ENCODE measurements around the gene CRLF3. TPM values are rescaled to one million over a fixed set of nuclear protein-coding genes. Genes with fewer than 3 reads are reported as not detected.
"Not testable (repeated sequence)": the region's sequence is repeated elsewhere in the genome, so short reads cannot be mapped to it uniquely, and the experiment has no call there.

Gene CRLF3
- polyA plus RNA-seq, 6 donors from 2014 or later: 106 to 137 (median 112) TPM

GRCh38 chr17:30808785-30809286 lies 15.7 kb downstream of the CRLF3 start:
- no peaks in the 10 kb centered on the region for H3K9me3 Mint-ChIP-seq
- peak overlapping the region; percentile 60 to 91 (median 88) for H3K4me3 Mint-ChIP-seq
- DNase-seq (peak; percentile 78), ATAC-seq (ENCODE audit: low read depth in 2 of 2) (peak; percentile 99)
- no peaks in the 10 kb centered on the region for H3K27me3 Mint-ChIP-seq
- peaks cover 38 to 89% (median 60%) of the 10 kb centered on the region in 3 donors for H3K4me1 Mint-ChIP-seq
- H3K27ac Mint-ChIP-seq: peak overlapping the region; percentile 94 to 98 (median 96)
- H3K36me3 Mint-ChIP-seq: peaks cover 7 to 9% of the 10 kb centered on the region in 2 donors

GRCh38 chr17:30807896-30808295 lies 16.6 kb downstream of the CRLF3 start:
- Mint-ChIP-seq H3K4me1 (peaks cover 37 to 84% (median 55%) of the 10 kb centered on the region in 3 donors), H3K27ac (peak overlapping the region in 5 of 6 donors; percentile 7 to 97 (median 90)), H3K4me3 (peak overlapping the region in 7 of 8 donors; percentile 42 to 91 (median 88)), H3K36me3 (peaks cover 14 to 16% of the 10 kb centered on the region in 2 donors), H3K9me3 (no peaks in the 10 kb centered on the region), H3K27me3 (no peaks in the 10 kb centered on the region)
- ATAC-seq (ENCODE audit: low read depth in 2 of 2): no peak
- no peak for DNase-seq

- peak overlapping the region in 5 of 6 donors; percentile 79 to 96 (median 89) for H3K27ac Mint-ChIP-seq
- peaks cover 16 to 18% of the 10 kb centered on the region in 2 donors for H3K36me3 Mint-ChIP-seq
- peaks cover 32 to 69% (median 46%) of the 10 kb centered on the region in 3 donors for H3K4me1 Mint-ChIP-seq
- no peaks in the 10 kb centered on the region for H3K9me3 Mint-ChIP-seq
- ATAC-seq (ENCODE audit: low read depth in 2 of 2) (no peak), DNase-seq (no peak)
- H3K27me3 Mint-ChIP-seq: no peaks in the 10 kb centered on the region
- H3K4me3 Mint-ChIP-seq: peak overlapping the region in 2 of 8 donors; percentile 21 to 25
Measured at GRCh38 chr17:30805944-30806456, 18.5 kb downstream of the CRLF3 start.

- no peak for ATAC-seq (ENCODE audit: low read depth in 2 of 2)
- peak overlapping the region in 2 of 6 donors; percentile 12 to 76 for H3K27ac Mint-ChIP-seq
- H3K9me3 Mint-ChIP-seq: no peaks in the 10 kb centered on the region
- H3K27me3 Mint-ChIP-seq: no peaks in the 10 kb centered on the region
- H3K36me3 Mint-ChIP-seq: peaks cover 25 to 29% of the 10 kb centered on the region in 2 donors
- DNase-seq: no peak
- H3K4me3 Mint-ChIP-seq: no peak overlapping the region
- peaks cover 20 to 28% (median 22%) of the 10 kb centered on the region in 3 donors for H3K4me1 Mint-ChIP-seq
Measured at GRCh38 chr17:30801671-30802070, 22.8 kb downstream of the CRLF3 start.

- ATAC-seq (ENCODE audit: low read depth in 2 of 2) (no peak), DNase-seq (no peak)
- Mint-ChIP-seq H3K27me3 (no peaks in the 10 kb centered on the region), H3K9me3 (no peaks in the 10 kb centered on the region), H3K4me3 (no peak overlapping the region), H3K4me1 (peaks cover 0 to 8% (median 0%) of the 10 kb centered on the region in 3 donors), H3K36me3 (peaks cover 11 to 20% of the 10 kb centered on the region in 2 donors), H3K27ac (peak overlapping the region in 1 of 6 donors; percentile 34)
Measured at GRCh38 chr17:30796016-30796415, 28.5 kb downstream of the CRLF3 start.

- no peak overlapping the region for H3K4me3 Mint-ChIP-seq
- no peaks in the 10 kb centered on the region for H3K9me3 Mint-ChIP-seq
- H3K4me1 Mint-ChIP-seq: peaks cover 0 to 8% (median 0%) of the 10 kb centered on the region in 3 donors
- peak overlapping the region in 2 of 6 donors; percentile 50 to 80 for H3K27ac Mint-ChIP-seq
- no peak for DNase-seq
- ATAC-seq (ENCODE audit: low read depth in 2 of 2): no peak
- no peaks in the 10 kb centered on the region for H3K27me3 Mint-ChIP-seq
- H3K36me3 Mint-ChIP-seq: peaks cover 5 to 13% of the 10 kb centered on the region in 2 donors
Measured at GRCh38 chr17:30794372-30794771, 30.1 kb downstream of the CRLF3 start.

- Mint-ChIP-seq H3K4me1 (peaks cover 0 to 8% (median 0%) of the 10 kb centered on the region in 3 donors), H3K36me3 (peaks cover 11 to 13% of the 10 kb centered on the region in 2 donors), H3K27ac (peak overlapping the region in 3 of 6 donors; percentile 11 to 80 (median 38)), H3K9me3 (no peaks in the 10 kb centered on the region), H3K4me3 (no peak overlapping the region), H3K27me3 (no peaks in the 10 kb centered on the region)
- ATAC-seq (ENCODE audit: low read depth in 2 of 2) (no peak), DNase-seq (no peak)
Measured at GRCh38 chr17:30793282-30793977, 31.1 kb downstream of the CRLF3 start.

GRCh38 chr17:30790279-30790678 lies 34.2 kb downstream of the CRLF3 start:
- Mint-ChIP-seq H3K27ac (peak overlapping the region in 5 of 6 donors; percentile 7 to 94 (median 93)), H3K27me3 (no peaks in the 10 kb centered on the region), H3K36me3 (peaks cover 7 to 11% of the 10 kb centered on the region in 2 donors), H3K4me1 (peaks cover 0 to 4% (median 3%) of the 10 kb centered on the region in 3 donors), H3K4me3 (no peak overlapping the region), H3K9me3 (no peaks in the 10 kb centered on the region)
- DNase-seq (no peak), ATAC-seq (ENCODE audit: low read depth in 2 of 2) (no peak)

- Mint-ChIP-seq H3K27ac (peak overlapping the region in 3 of 6 donors; percentile 21 to 64 (median 26)), H3K36me3 (peaks cover 3 to 11% of the 10 kb centered on the region in 2 donors)
Measured at GRCh38 chr17:30788918-30789317, 35.6 kb downstream of the CRLF3 start.

GRCh38 chr17:30782206-30782605 lies 42.3 kb downstream of the CRLF3 start:
- Mint-ChIP-seq H3K4me3 (peak overlapping the region in 1 of 8 donors; percentile 74), H3K27ac (peak overlapping the region in 1 of 6 donors; percentile 71), H3K36me3 (peaks cover 0 to 7% of the 10 kb centered on the region in 2 donors), H3K9me3 (no peaks in the 10 kb centered on the region), H3K4me1 (peaks cover 6 to 12% (median 6%) of the 10 kb centered on the region in 3 donors), H3K27me3 (no peaks in the 10 kb centered on the region)
- no peak for ATAC-seq (ENCODE audit: low read depth in 2 of 2)
- DNase-seq: no peak

More at GRCh38 chr17:30788918-30789317, 35.6 kb downstream of the CRLF3 start:
- H3K4me3 Mint-ChIP-seq: no peak overlapping the region
- no peak for ATAC-seq (ENCODE audit: low read depth in 2 of 2)
- H3K9me3 Mint-ChIP-seq: no peaks in the 10 kb centered on the region
- H3K4me1 Mint-ChIP-seq: peaks cover 0 to 4% (median 3%) of the 10 kb centered on the region in 3 donors
- DNase-seq: no peak
- no peaks in the 10 kb centered on the region for H3K27me3 Mint-ChIP-seq

- Mint-ChIP-seq H3K27ac (peak overlapping the region; percentile 1 to 88 (median 46)), H3K4me1 (peaks cover 6 to 12% (median 6%) of the 10 kb centered on the region in 3 donors), H3K27me3 (no peaks in the 10 kb centered on the region), H3K9me3 (no peaks in the 10 kb centered on the region), H3K4me3 (no peak overlapping the region), H3K36me3 (peaks cover 0 to 7% of the 10 kb centered on the region in 2 donors)
- ATAC-seq (ENCODE audit: low read depth in 2 of 2) (peak; percentile 28 to 46), DNase-seq (no peak)
Measured at GRCh38 chr17:30780343-30780742, 44.1 kb downstream of the CRLF3 start.

- not testable (repeated sequence) for H3K27ac Mint-ChIP-seq, H3K27me3 Mint-ChIP-seq, H3K4me1 Mint-ChIP-seq
Measured at GRCh38 chr17:30768771-30769170, 55.7 kb downstream of the CRLF3 start.

GRCh38 chr17:30767641-30768404 lies 56.7 kb downstream of the CRLF3 start:
- peaks cover 5 to 14% of the 10 kb centered on the region in 2 donors for H3K36me3 Mint-ChIP-seq
- H3K27me3 Mint-ChIP-seq; DNase-seq; H3K27ac Mint-ChIP-seq; H3K9me3 Mint-ChIP-seq; H3K4me3 Mint-ChIP-seq; ATAC-seq (ENCODE audit: low read depth in 2 of 2); H3K4me1 Mint-ChIP-seq: not testable (repeated sequence)

More at GRCh38 chr17:30768771-30769170, 55.7 kb downstream of the CRLF3 start:
- ATAC-seq (ENCODE audit: low read depth in 2 of 2); H3K9me3 Mint-ChIP-seq; DNase-seq; H3K4me3 Mint-ChIP-seq: not testable (repeated sequence)
- H3K36me3 Mint-ChIP-seq: peaks cover 6 to 16% of the 10 kb centered on the region in 2 donors

Measured in naive B cell (primary cell).